Measurements from ENCODE around the gene NIT1. TPM values are rescaled to one million over a fixed set of nuclear protein-coding genes. Genes with fewer than 3 reads are reported as not detected.

The NIT1 gene
- 16.2 TPM for total RNA-seq

- no peaks in the 10 kb centered on the region for H3K27me3 ChIP-seq (ENCODE audit: control insufficient read depth in 3 of 3, insufficient read depth in 3 of 3, low read length in 3 of 3)
- peaks cover 28 to 32% (median 32%) of the 10 kb centered on the region in 3 donors for H3K36me3 ChIP-seq (ENCODE audit: control insufficient read depth in 3 of 3, insufficient read depth in 3 of 3, low read length in 3 of 3)
- H3K9ac ChIP-seq (ENCODE audit: low read depth in 1 of 3, low read length in 3 of 3): peak within 1 kb of the TSS; percentile 99 to 100 (median 99)
- peak within 1 kb of the TSS; percentile 100 for H3K4me3 ChIP-seq (ENCODE audit: low read length in 3 of 3)
- H3K27ac ChIP-seq (ENCODE audit: low read depth, low read length): peak within 1 kb of the TSS; percentile 96
- H3K4me1 ChIP-seq (ENCODE audit: control insufficient read depth in 3 of 3, insufficient read depth in 3 of 3, low read length in 3 of 3): peaks cover 43 to 62% (median 45%) of the 10 kb centered on the region in 3 donors
- no peaks in the 10 kb centered on the region for H3K9me3 ChIP-seq (ENCODE audit: control insufficient read depth in 3 of 3, low read length in 3 of 3)
Measured at GRCh38 chr1:161117759-161118581, at the start of gene NIT1, which contains the start of gene PFDN2. NIT1 (plus strand) TSS chr1:161118105; CDS start chr1:161118177, 72 bp downstream. PFDN2 (minus strand) TSS chr1:161118037; CDS start chr1:161118026, 11 bp downstream.

- Histone ChIP-seq H3K9ac (ENCODE audit: low read depth in 1 of 3, low read length in 3 of 3) (no peak overlapping the region), H3K4me1 (ENCODE audit: control insufficient read depth in 3 of 3, insufficient read depth in 3 of 3, low read length in 3 of 3) (no peaks in the 10 kb centered on the region), H3K4me3 (ENCODE audit: low read length in 3 of 3) (peak overlapping the region in 2 of 3 donors; percentile 46 to 56), H3K27ac (ENCODE audit: low read depth, low read length) (peak overlapping the region; percentile 51), H3K36me3 (ENCODE audit: control insufficient read depth in 3 of 3, insufficient read depth in 3 of 3, low read length in 3 of 3) (no peaks in the 10 kb centered on the region), H3K27me3 (ENCODE audit: control insufficient read depth in 3 of 3, insufficient read depth in 3 of 3, low read length in 3 of 3) (peaks cover 2 to 12% (median 3%) of the 10 kb centered on the region in 3 donors), H3K9me3 (ENCODE audit: control insufficient read depth in 3 of 3, low read length in 3 of 3) (no peaks in the 10 kb centered on the region)
Measured at GRCh38 chr1:161068306-161069234, 49.3 kb upstream of the NIT1 start.

GRCh38 chr1:161069241-161069640 is 48.7 kb upstream of the NIT1 start:
- Histone ChIP-seq H3K9ac (ENCODE audit: low read depth in 1 of 3, low read length in 3 of 3) (no peak overlapping the region), H3K4me3 (ENCODE audit: low read length in 3 of 3) (peak overlapping the region in 2 of 3 donors; percentile 46 to 56), H3K27ac (ENCODE audit: low read depth, low read length) (peak overlapping the region; percentile 51), H3K27me3 (ENCODE audit: control insufficient read depth in 3 of 3, insufficient read depth in 3 of 3, low read length in 3 of 3) (peaks cover 2 to 8% (median 3%) of the 10 kb centered on the region in 3 donors), H3K4me1 (ENCODE audit: control insufficient read depth in 3 of 3, insufficient read depth in 3 of 3, low read length in 3 of 3) (no peaks in the 10 kb centered on the region), H3K9me3 (ENCODE audit: control insufficient read depth in 3 of 3, low read length in 3 of 3) (no peaks in the 10 kb centered on the region), H3K36me3 (ENCODE audit: control insufficient read depth in 3 of 3, insufficient read depth in 3 of 3, low read length in 3 of 3) (no peaks in the 10 kb centered on the region)

- H3K4me3 ChIP-seq (ENCODE audit: low read length in 3 of 3): peak within 1 kb of the TSS in 2 of 3 donors; percentile 46 to 56
- H3K4me1 ChIP-seq (ENCODE audit: control insufficient read depth in 3 of 3, insufficient read depth in 3 of 3, low read length in 3 of 3): no peaks in the 10 kb centered on the region
- H3K36me3 ChIP-seq (ENCODE audit: control insufficient read depth in 3 of 3, insufficient read depth in 3 of 3, low read length in 3 of 3): no peaks in the 10 kb centered on the region
- H3K27me3 ChIP-seq (ENCODE audit: control insufficient read depth in 3 of 3, insufficient read depth in 3 of 3, low read length in 3 of 3): peaks cover 2 to 8% (median 3%) of the 10 kb centered on the region in 3 donors
- H3K9ac ChIP-seq (ENCODE audit: low read depth in 1 of 3, low read length in 3 of 3): no peak within 1 kb of the TSS
- no peaks in the 10 kb centered on the region for H3K9me3 ChIP-seq (ENCODE audit: control insufficient read depth in 3 of 3, low read length in 3 of 3)
- peak within 1 kb of the TSS; percentile 51 for H3K27ac ChIP-seq (ENCODE audit: low read depth, low read length)
Measured at GRCh38 chr1:161069731-161070270, 48.1 kb upstream of the NIT1 start, which contains the start of gene ARHGAP30. ARHGAP30 (minus strand) TSS chr1:161069891; CDS start chr1:161069624, 267 bp downstream.

GRCh38 chr1:161070761-161071160 is 47.1 kb upstream of the NIT1 start:
- Histone ChIP-seq H3K9me3 (ENCODE audit: control insufficient read depth in 3 of 3, low read length in 3 of 3) (no peaks in the 10 kb centered on the region), H3K4me1 (ENCODE audit: control insufficient read depth in 3 of 3, insufficient read depth in 3 of 3, low read length in 3 of 3) (no peaks in the 10 kb centered on the region), H3K27ac (ENCODE audit: low read depth, low read length) (no peak overlapping the region), H3K36me3 (ENCODE audit: control insufficient read depth in 3 of 3, insufficient read depth in 3 of 3, low read length in 3 of 3) (no peaks in the 10 kb centered on the region), H3K4me3 (ENCODE audit: low read length in 3 of 3) (no peak overlapping the region), H3K27me3 (ENCODE audit: control insufficient read depth in 3 of 3, insufficient read depth in 3 of 3, low read length in 3 of 3) (peaks cover 2 to 5% (median 3%) of the 10 kb centered on the region in 3 donors), H3K9ac (ENCODE audit: low read depth in 1 of 3, low read length in 3 of 3) (no peak overlapping the region)

GRCh38 chr1:161071886-161072371 is 46.0 kb upstream of the NIT1 start:
- Histone ChIP-seq H3K4me1 (ENCODE audit: control insufficient read depth in 3 of 3, insufficient read depth in 3 of 3, low read length in 3 of 3) (no peaks in the 10 kb centered on the region), H3K27ac (ENCODE audit: low read depth, low read length) (no peak overlapping the region), H3K9ac (ENCODE audit: low read depth in 1 of 3, low read length in 3 of 3) (peak overlapping the region in 1 of 3 donors; percentile 8), H3K9me3 (ENCODE audit: control insufficient read depth in 3 of 3, low read length in 3 of 3) (no peaks in the 10 kb centered on the region), H3K4me3 (ENCODE audit: low read length in 3 of 3) (no peak overlapping the region), H3K36me3 (ENCODE audit: control insufficient read depth in 3 of 3, insufficient read depth in 3 of 3, low read length in 3 of 3) (no peaks in the 10 kb centered on the region), H3K27me3 (ENCODE audit: control insufficient read depth in 3 of 3, insufficient read depth in 3 of 3, low read length in 3 of 3) (peaks cover 0 to 2% (median 2%) of the 10 kb centered on the region in 3 donors)

GRCh38 chr1:161072751-161073449 is 45.0 kb upstream of the NIT1 start:
- H3K4me3 ChIP-seq (ENCODE audit: low read length in 3 of 3): no peak overlapping the region
- no peaks in the 10 kb centered on the region for H3K4me1 ChIP-seq (ENCODE audit: control insufficient read depth in 3 of 3, insufficient read depth in 3 of 3, low read length in 3 of 3)
- H3K9me3 ChIP-seq (ENCODE audit: control insufficient read depth in 3 of 3, low read length in 3 of 3): no peaks in the 10 kb centered on the region
- H3K27ac ChIP-seq (ENCODE audit: low read depth, low read length): no peak overlapping the region
- H3K9ac ChIP-seq (ENCODE audit: low read depth in 1 of 3, low read length in 3 of 3): no peak overlapping the region
- no peaks in the 10 kb centered on the region for H3K36me3 ChIP-seq (ENCODE audit: control insufficient read depth in 3 of 3, insufficient read depth in 3 of 3, low read length in 3 of 3)
- peaks cover 0 to 2% (median 2%) of the 10 kb centered on the region in 3 donors for H3K27me3 ChIP-seq (ENCODE audit: control insufficient read depth in 3 of 3, insufficient read depth in 3 of 3, low read length in 3 of 3)

GRCh38 chr1:161073474-161074121 is 44.3 kb upstream of the NIT1 start:
- H3K9me3 ChIP-seq (ENCODE audit: control insufficient read depth in 3 of 3, low read length in 3 of 3): no peaks in the 10 kb centered on the region
- H3K36me3 ChIP-seq (ENCODE audit: control insufficient read depth in 3 of 3, insufficient read depth in 3 of 3, low read length in 3 of 3): no peaks in the 10 kb centered on the region
- no peak overlapping the region for H3K27ac ChIP-seq (ENCODE audit: low read depth, low read length)
- no peak overlapping the region for H3K4me3 ChIP-seq (ENCODE audit: low read length in 3 of 3)
- H3K9ac ChIP-seq (ENCODE audit: low read depth in 1 of 3, low read length in 3 of 3): no peak overlapping the region
- peaks cover 0 to 2% (median 2%) of the 10 kb centered on the region in 3 donors for H3K27me3 ChIP-seq (ENCODE audit: control insufficient read depth in 3 of 3, insufficient read depth in 3 of 3, low read length in 3 of 3)
- no peaks in the 10 kb centered on the region for H3K4me1 ChIP-seq (ENCODE audit: control insufficient read depth in 3 of 3, insufficient read depth in 3 of 3, low read length in 3 of 3)
